ENCODE results near the gene ADRM1.

The ADRM1 gene

DNA sequence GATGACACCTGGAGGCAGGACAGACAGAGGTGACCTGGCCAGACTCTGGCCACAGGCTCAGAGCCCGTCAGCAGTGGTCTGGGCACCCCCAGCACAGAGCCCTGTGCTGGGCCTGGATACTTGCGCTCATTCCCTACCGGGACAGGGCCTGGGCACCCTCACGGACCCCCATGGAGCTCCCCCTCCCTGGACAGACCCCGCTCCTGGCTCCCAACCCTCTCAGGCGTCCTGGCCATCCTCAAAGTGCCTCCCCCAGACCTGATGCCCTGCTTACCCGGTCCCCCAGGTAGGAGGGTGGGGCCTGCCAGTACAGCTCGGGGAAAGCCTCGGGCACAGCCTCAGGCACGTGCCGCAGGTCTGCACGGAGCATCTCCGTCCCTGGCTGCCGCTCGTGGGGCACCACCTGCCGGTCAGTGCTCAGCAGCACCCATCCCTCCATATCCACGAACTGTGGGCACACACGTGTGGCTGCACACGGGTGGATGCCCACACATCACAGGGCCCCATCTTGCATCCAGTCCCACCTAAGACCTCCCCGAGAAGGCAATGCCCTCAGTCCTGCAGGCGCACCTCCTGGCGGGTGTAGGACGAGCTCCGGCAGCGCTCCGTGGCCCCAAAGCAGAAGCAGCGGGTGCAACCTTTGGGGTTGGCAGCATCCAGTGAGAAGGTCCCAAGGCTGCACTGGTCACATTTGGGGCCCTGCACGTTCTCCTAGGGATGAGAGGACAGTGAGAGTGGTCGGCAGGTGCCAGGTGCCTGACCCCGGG lies 24.3 kb downstream of the ADRM1 start:
- DNase-seq, result no peak

- DNase-seq, result no peak
Observed at GRCh38 chr20:62327726-62328495, 25.1 kb downstream of the ADRM1 start.

- DNase-seq, result no peak
Observed at GRCh38 chr20:62328684-62329388, 26.0 kb downstream of the ADRM1 start.

- no peak for DNase-seq
Observed at GRCh38 chr20:62329389-62330377, 26.9 kb downstream of the ADRM1 start.

- DNase-seq, result no peak
Observed at GRCh38 chr20:62330576-62331317, 27.9 kb downstream of the ADRM1 start.

- DNase-seq, result no peak
Observed at GRCh38 chr20:62331347-62331746, 28.6 kb downstream of the ADRM1 start.

DNA sequence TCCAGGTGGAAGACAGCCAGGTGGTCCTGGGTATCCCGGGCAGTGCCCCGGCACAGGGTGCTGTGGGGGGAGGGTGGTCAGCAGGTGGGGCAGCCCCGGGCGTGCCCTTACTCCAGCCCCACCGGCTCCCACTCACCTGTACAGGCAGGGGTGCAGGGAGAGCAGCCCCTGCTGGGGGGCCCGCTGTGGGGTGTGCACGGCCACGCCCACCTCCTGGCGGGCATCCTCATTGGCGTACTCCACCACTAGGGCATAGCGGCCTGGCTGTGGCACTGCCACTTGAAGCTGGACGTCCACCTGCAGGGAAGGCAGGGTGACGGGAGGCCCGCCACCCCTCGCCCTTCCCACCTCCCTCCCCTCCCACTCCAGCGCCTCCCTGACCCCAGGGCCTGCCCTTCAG lies 29.6 kb downstream of the ADRM1 start:
- DNase-seq, result no peak

DNA sequence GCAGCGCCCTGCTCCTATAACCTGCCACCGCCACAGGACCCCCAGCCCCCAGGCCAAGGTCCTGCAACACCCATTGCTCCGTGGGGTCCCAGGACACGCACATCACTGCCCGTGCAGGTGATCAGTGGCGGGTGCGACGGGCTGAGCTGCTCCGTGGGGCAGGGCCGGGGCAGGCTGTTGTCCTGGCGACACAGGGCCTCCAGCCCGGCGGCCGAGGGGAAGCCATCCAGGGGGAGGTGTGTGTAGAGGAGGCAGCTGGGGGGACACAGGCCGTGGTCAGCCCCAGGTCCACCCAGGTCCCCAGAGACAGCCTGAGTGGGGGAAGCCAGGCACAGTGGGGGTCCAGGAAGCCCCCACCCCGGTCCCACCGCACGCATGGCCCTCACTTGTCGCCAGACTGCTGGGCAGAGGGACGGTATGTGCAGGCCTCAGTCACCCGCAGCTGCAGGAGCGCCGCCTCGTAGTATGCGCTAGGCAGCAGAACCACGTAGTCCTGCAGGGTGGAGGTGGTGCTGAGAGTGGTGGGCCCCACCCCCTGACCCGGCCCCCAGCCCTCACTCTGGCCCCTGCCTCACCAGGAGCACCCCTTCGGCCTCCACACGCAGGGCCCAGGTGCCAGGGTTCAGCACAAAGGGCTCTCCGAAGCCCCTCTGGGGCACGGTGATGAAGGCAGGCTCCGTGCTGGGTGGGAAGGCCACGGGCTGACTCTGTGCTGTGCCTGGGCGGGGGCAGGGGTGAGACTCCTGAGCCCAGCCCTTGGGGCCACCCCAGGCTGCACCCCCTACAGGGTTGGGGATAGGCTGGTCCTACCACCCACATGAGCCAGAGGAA lies 30.4 kb downstream of the ADRM1 start:
- DNase-seq, result no peak

- DNase-seq, result no peak
Observed at GRCh38 chr20:62333820-62334595, 31.2 kb downstream of the ADRM1 start.

DNA sequence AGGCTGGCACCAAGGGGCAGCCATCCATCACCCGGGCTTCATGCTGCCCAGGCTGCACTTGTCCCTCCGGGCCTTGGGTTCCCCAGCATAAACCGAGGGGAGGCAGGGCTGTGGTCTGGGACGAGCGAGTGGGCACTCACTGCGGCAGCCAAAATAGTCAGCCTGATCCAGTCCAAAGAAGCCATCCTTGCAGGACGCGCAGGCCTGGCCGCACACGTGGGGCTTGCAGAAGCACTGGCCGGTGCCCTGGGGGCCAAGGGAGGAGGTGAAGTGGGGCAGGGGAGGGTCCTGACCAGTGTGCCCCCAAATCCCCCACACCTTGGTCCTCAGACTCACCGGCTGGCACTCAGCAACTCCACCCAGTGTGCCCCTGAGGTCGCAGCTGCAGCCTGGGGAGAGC lies 32.1 kb downstream of the ADRM1 start:
- no peak for DNase-seq

DNA sequence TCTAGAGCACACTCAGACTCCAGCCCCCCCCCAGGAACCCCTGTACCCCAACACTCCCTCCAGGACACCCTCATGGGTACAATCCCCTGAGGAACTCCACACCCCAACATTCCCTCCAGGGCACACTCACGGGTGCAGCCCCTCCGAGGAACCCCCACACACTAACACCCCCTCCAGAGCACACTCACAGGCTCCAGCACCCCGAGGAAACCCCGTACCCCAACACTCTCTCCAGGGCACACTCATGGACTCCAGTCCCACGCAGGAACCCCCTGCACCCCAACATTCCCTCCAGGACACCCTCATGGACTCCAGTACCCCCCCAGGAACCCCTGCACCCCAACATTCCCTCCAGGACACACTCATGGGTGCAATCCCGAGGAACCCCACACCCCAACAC lies 32.7 kb downstream of the ADRM1 start:
- no peak for DNase-seq

DNA sequence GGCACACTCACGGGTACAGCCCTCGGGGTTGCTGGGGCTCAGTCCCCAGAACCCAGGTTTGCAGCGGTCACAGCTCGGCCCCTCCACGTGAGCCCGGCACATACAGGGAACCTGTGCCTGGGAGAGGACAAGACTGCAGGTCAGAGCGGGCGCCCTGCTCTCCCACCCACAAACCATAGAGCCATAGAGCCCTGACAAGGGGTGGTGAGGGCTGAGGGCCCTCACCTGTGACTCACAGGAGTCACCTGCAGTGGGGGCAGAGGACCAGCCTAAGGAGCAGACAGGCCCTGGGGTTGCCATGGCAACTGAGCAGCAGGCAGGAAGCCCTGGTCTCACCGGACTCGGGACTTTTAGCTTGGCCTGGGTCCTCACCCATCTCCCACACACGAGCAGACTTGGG lies 33.5 kb downstream of the ADRM1 start:
- no peak for DNase-seq

DNA sequence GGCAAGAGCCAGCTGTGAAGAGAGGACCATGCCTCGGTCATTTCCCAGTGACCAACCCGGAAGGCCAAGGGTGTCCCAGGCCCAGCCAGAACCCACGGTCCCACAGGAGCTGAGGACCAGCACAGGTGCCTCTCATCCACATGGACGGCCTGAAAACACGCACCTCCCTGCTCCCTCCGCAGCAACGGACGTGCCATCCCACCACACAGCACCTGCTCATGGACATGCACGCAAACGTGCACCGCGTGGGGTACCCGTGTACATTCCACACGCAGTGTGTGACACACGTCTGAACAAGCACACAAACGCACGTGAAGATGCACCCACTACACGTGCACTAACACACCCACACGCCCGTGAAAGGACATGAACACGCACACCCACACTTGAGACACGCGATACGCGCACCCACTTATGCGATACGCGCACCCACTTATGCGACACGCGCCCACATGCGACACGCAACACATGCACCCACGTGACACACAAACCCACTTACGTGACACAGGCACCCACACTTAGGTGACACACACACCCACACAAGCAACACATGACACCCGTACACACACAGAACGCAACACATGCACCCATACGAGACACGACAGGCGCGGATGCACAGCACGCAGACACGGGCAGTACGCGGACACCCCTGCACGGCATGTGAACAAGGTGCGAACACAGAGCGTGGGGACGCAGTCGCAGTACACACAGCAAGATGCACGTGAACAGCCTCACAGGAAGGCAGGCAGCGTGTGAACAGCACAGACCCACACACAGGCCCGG lies 34.2 kb downstream of the ADRM1 start:
- no peak for DNase-seq

DNA sequence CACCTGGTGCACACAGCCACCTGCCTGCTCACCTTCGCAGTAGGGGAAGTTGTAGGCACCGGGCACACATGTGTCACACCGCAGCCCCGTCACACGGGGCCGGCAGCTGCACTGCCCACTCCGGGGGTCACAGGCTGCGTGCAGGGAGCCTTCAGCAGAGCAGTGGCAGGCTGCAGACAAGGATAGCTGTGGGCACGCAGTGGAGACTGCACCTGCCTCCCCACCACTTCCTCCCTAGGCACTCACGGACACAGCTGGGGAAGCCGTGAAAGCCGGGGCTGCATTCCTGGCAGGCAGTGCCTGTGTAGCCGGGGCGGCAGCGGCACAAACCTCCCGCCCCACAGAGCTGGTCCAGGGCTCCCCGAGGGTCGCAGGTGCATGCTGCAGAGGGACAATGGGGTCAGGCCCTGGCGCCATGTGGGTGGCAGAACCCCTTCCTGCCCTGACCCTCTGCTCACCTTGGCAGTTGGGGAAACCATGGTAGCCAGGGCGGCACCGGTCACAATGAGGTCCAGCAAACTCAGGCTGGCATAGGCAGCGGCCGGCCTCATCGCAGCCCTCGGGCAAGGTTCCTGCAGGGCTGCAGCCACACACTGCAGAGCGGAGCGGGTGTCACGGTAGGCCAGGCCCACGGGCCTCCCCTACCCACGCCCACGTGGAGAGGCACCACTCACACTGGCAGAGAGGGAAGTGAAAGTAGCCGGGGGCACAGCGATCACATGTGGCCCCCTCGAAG lies 34.9 kb downstream of the ADRM1 start:
- no peak for DNase-seq

GRCh38 chr20:62338294-62338620 lies 35.5 kb downstream of the ADRM1 start:
- DNase-seq, result no peak

DNA sequence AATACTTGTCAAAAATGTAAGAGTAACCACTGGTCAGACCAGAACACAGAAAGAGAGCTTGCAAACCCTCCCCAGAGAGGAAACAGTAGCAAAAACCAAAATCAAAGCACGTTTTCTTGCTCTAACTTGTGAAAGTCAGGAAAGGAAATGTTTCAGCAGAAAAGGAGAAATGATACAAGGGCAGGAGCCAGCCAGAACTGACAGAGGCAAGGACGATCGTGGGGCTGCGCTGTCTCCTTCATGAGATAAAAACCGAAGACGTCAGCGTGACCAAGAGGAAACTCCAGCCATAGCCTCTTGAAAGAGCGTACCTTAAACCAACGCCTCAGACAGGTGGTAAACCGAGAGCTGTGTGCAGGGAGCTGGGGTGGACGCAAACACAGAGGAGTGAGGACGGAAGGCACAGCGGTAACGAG lies 36.9 kb downstream of the ADRM1 start:
- no peak for DNase-seq

- no peak for DNase-seq
Observed at GRCh38 chr20:62342910-62343309, 40.1 kb downstream of the ADRM1 start.

DNA sequence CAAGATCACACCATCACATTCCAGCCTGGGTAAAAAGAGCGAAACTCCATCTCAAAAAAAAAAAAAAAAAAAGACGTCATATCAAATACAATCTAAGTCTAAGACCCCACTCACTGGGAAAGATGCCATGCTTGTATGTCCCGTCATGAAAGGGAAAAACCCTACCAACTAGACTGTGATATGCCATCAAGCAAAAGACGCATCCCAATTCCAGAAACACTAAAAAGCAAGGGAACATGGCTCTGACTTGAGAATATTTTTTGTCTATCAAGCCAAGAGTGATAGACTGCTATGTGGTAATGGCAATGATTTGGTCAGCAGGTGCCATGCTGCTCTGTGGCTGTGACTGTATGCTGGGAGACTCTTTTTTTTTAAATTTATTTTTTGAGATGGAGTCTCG lies 41.3 kb downstream of the ADRM1 start:
- no peak for DNase-seq

- DNase-seq, result no peak
Observed at GRCh38 chr20:62344782-62345181, 42.0 kb downstream of the ADRM1 start.
